Esophagus muscularis mucosa (tissue), 4 donors: Measurements from ENCODE around the gene LARP4. TPM values are rescaled to one million over a fixed set of nuclear protein-coding genes. Genes with fewer than 3 reads are reported as not detected.
"Not testable (repeated sequence)": the region's sequence is repeated elsewhere in the genome, so short reads cannot be mapped to it uniquely, and the experiment has no call there.

Source experiments
- DNase-seq: peaks from one replicate; pipeline ENCODE4 v3.0.0-alpha.2; 2017; ENCODE audit errors: extremely low spot score
- H3K27ac ChIP-seq, 4 donors: fragments of 200-600 bp; sonication (generic); replicated peaks in 1 of 4; 1 replicate in 3 of 4; 2 replicates in 1 of 4; pipeline ENCODE4 v1.5.1; 2016 to 2019; ENCODE audit warnings: mild to moderate bottlenecking in 1 of 4
- H3K27me3 ChIP-seq, 4 donors: fragments of 200-600 bp; sonication (generic); one replicate each; pipeline versions ENCODE4 v1.5.1 to v1.6.0; 2016 to 2019
- H3K36me3 ChIP-seq, 4 donors: fragments of 200-600 bp; sonication (generic); one replicate each; pipeline ENCODE4 v1.5.1; 2016 to 2019
- H3K4me1 ChIP-seq, 4 donors: fragments of 200-600 bp; sonication (generic); one replicate each; pipeline ENCODE4 v1.5.1; 2016 to 2019
- H3K4me3 ChIP-seq, 4 donors: fragments of 200-600 bp; sonication (generic); 1 replicate in 2 of 4; 2 replicates in 2 of 4; pipeline ENCODE4 v1.5.1; 2016 to 2019; ENCODE audit warnings: mild to moderate bottlenecking in 4 of 4, moderate library complexity in 1 of 4
- H3K9me3 ChIP-seq, 4 donors: fragments of 200-600 bp; sonication (generic); 1 replicate in 3 of 4; 2 replicates in 1 of 4; pipeline ENCODE4 v1.5.1; 2016 to 2019
- EP300 ChIP-seq: sonication (generic); formaldehyde crosslinking; IDR thresholded peaks from one replicate; pipeline ENCODE4 v1.6.1; 2017; ENCODE audit warnings: antibody characterized with exemption
- POLR2A ChIP-seq: fragments of 450-650 bp; IDR thresholded peaks from one replicate; pipeline ENCODE4 v1.6.1; 2017; ENCODE audit warnings: antibody characterized with exemption, moderate library complexity, mild to moderate bottlenecking, low read depth
- POLR2AphosphoS5 ChIP-seq, 2 donors: sonication (generic); formaldehyde crosslinking; IDR thresholded peaks; one replicate each; pipeline ENCODE4 v1.6.1; 2017; ENCODE audit warnings: antibody characterized with exemption in 2 of 2
- WGBS: methylation state at CpG from one replicate; pipeline ENCODE4 v1.1.5; 2018; 5-methylcytosine and 5-hydroxymethylcytosine counted together
- intact Hi-C: fragments of 100-400 bp; cut with DNase I; formaldehyde crosslinking; loops from one replicate; pipeline ENCODE4 v1.15.1; 2023
- total RNA-seq, 4 donors: library from RNA; depleted of rRNA; stranded (reverse); fragments of >200 nt; gene quantifications; one replicate each; pipeline versions ENCODE4 v1.1.0 to v1.2.1, GENCODE V29; 2016
- TF ChIP-seq, protein P1 (sequence below), 3 experiments: fragments of 200-600 bp in 2 of 3; fragments of 450-650 bp in 1 of 3; sonication (generic) in 2 of 3; IDR thresholded peaks; one replicate each; pipeline ENCODE4 v1.5.1; 2017 to 2019; ENCODE audit warnings: antibody characterized with exemption in 3 of 3, mild to moderate bottlenecking in 2 of 3, moderate library complexity in 1 of 3

LARP4 gene
- total RNA-seq, 4 donors from 2014 or later, result 29.7 to 56.7 (median 39.9) TPM

DNA sequence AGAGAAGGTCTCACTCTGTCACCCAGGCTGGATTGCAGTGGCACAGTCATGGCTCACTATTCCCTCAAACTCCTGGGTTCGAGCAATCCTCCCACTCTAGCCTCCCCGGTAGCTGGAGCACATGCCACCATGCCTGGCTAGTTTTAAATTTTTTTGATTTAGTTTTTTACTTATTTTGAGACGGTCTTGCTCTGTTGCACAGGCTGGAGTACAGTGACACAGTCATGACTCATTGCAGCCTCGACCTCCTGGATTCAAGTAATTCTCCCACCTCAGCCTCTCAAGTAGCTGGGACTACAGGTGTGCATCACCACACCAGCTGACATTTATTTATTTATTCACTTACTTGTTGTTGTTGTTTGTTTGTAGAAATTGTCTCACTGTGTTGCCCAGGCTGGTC is 81.9 kb downstream of the LARP4 start:
- WGBS, result 92% methylated on average over 4 of the region's 4 CpGs

DNA sequence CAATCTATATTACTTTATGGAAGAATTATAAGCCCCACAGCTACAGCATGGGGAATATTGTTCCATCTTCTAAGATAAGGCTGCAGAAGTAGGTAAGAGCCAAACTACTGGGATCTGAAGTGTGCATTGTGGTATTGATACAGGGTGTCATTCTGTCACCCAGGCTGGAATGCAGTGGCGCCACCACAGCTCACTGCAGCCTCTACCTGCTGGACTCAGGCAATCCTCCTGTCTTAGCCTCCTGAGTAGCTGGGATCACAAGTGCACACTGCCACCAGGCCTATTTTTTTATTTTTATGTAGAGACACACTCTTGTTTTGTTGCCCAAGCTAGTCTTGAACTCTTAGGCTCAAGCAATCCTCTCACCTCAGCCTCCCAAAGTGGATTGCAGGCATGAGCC is 82.8 kb downstream of the LARP4 start:
- Histone ChIP-seq H3K36me3 (no peaks in the 10 kb centered on the region), H3K4me1 (peaks cover 0 to 8% (median 3%) of the 10 kb centered on the region in 4 donors), H3K27me3 (no peaks in the 10 kb centered on the region), H3K9me3 (no peaks in the 10 kb centered on the region), H3K27ac (no peak overlapping the region), H3K4me3 (no peak overlapping the region)
- intact Hi-C loops, result no loop called here
- TF ChIP-seq EP300, result no peak
- no peak for TF ChIP-seq POLR2A
- TF ChIP-seq, protein P1, sequence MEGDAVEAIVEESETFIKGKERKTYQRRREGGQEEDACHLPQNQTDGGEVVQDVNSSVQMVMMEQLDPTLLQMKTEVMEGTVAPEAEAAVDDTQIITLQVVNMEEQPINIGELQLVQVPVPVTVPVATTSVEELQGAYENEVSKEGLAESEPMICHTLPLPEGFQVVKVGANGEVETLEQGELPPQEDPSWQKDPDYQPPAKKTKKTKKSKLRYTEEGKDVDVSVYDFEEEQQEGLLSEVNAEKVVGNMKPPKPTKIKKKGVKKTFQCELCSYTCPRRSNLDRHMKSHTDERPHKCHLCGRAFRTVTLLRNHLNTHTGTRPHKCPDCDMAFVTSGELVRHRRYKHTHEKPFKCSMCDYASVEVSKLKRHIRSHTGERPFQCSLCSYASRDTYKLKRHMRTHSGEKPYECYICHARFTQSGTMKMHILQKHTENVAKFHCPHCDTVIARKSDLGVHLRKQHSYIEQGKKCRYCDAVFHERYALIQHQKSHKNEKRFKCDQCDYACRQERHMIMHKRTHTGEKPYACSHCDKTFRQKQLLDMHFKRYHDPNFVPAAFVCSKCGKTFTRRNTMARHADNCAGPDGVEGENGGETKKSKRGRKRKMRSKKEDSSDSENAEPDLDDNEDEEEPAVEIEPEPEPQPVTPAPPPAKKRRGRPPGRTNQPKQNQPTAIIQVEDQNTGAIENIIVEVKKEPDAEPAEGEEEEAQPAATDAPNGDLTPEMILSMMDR (IDR thresholded peaks at IDR 0.05), result no peak
- no peak for TF ChIP-seq POLR2AphosphoS5 (IDR thresholded peaks at IDR 0.05)
- 100% methylated on average over 1 of the region's 1 CpG for WGBS
- no peak for DNase-seq

More for the DNA sequence above, 81.9 kb downstream of the LARP4 start:
- Histone ChIP-seq H3K36me3 (peaks cover 0 to 7% (median 0%) of the 10 kb centered on the region in 4 donors), H3K4me3 (no peak overlapping the region), H3K9me3 (no peaks in the 10 kb centered on the region), H3K4me1 (peaks cover 0 to 15% (median 5%) of the 10 kb centered on the region in 4 donors), H3K27me3 (no peaks in the 10 kb centered on the region), H3K27ac (no peak overlapping the region)
- intact Hi-C loops, result no loop called here
- no peak for DNase-seq
- TF ChIP-seq POLR2A, result no peak
- TF ChIP-seq, protein P1 (IDR thresholded peaks at IDR 0.05), result no peak
- no peak for TF ChIP-seq POLR2AphosphoS5 (IDR thresholded peaks at IDR 0.05)
- no peak for TF ChIP-seq EP300

DNA sequence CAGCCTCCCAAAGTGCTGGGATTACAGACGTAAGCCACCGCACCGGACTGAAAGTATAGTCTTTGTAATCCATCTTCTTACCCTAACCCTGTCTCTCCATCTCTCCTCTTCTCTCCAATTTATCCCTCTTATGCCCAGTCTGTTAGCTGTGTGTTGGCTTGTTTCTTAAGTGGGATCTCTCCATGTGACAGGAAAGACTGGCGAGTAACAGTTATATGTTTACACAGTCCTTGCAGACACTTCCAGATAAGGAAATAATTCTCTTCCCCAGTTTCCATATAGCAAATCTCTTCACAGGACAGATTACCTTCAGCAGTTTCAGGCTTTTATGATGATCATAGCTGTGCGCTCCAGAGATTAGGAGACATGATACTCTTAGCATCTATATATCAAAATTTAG is 88.1 kb downstream of the LARP4 start:
- no peak for DNase-seq
- Histone ChIP-seq H3K27ac (no peak overlapping the region), H3K4me3 (no peak overlapping the region), H3K36me3 (no peaks in the 10 kb centered on the region), H3K27me3 (no peaks in the 10 kb centered on the region), H3K4me1 (no peaks in the 10 kb centered on the region), H3K9me3 (peaks cover 0 to 12% (median 8%) of the 10 kb centered on the region in 4 donors)
- TF ChIP-seq EP300 (no peak), POLR2A (no peak), POLR2AphosphoS5 (IDR thresholded peaks at IDR 0.05) (no peak)
- TF ChIP-seq, protein P1 (IDR thresholded peaks at IDR 0.05), result no peak
- intact Hi-C loops, result no loop called here
- whole genome bisulfite sequencing, result 89% methylated on average over 5 of the region's 5 CpGs

DNA sequence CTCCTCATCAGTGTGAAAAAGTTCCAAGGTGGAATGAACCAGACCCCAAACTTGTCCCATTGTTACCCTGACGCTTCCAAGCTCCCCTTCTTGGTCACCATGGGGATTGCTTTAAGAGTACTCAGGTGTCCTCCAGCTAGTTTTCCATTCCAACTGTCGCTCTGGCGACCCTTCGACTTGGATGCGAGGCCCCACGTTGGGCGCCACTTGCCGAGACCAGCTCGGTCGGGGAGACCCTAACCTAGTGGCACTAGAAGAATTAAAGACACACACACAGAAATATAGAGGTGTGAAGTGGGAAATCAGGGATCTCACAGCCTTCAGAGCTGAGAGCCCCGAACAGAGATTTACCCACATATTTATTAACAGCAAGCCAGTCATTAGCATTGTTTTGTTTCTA is 97.4 kb downstream of the LARP4 start:
- peaks cover 7 to 43% (median 30%) of the 10 kb centered on the region in 4 donors for H3K9me3 ChIP-seq
- H3K4me1 ChIP-seq, H3K27me3 ChIP-seq, H3K4me3 ChIP-seq, H3K27ac ChIP-seq, intact Hi-C loops, H3K36me3 ChIP-seq, DNase-seq: not testable (repeated sequence)
- 95% methylated on average over 11 of the region's 11 CpGs for WGBS

DNA sequence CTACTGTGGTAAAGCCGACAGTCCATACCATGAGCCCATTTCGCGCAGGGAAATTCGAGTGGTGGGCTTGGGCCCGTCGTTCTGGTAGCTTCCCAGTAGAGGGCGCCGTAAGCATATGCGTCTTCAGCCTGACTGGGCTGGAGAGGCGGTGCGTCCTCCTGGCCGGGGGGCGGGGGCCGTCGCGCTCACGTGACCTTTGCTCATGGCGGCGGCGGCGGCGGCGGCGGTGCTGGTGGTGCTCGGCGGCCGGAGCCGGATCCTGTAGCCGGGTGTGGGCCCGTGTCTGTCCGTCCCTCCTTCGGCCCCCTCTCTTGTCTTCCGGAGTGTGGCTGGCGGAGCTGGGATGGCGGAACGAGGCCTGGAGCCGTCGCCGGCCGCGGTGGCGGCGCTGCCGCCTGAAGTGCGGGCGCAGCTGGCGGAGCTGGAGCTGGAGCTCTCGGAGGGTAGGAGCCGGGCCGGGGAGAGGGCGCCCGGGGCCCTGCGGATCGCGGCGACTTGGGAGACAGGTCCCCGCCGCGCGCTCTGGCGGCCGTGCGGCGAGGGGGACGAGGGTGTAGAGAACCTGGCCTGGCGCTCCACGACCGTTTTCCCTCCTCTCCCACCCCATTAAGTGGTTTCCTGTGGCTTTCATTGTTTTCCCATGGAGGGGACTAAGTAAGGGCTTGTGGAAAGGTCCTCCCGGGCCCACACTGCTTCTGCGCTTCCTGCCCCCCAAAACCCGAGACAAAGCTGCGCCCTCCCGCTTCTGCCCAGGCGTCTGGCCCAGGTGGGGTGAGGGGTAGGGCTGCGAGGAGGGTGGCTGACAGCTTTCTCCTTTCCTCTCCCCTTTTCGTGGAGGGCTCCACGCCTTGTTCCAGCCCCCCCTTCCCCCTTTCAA is 104.4 kb downstream of the LARP4 start, which contains the start of gene DIP2B:
Gene DIP2B (plus strand): TSS at position 188 of the 877 bp plus-strand sequence. CDS start 156 bp downstream, at position 344.
- DNase-seq, result peak; percentile 98
- peaks cover 40 to 50% (median 49%) of the 10 kb centered on the region in 4 donors for H3K4me1 ChIP-seq
- H3K4me3 ChIP-seq, result peak within 1 kb of the TSS; percentile 85 to 99 (median 93)
- intact Hi-C loops, result loop anchor here (1.0 to 10.0 kb wide), 2 partner anchors 133 to 210 kb away; no protein-coding TSS in a partner anchor
- no peaks in the 10 kb centered on the region for H3K27me3 ChIP-seq
- H3K36me3 ChIP-seq, result no peaks in the 10 kb centered on the region
- WGBS, result under 1% methylated on average over 23 of the region's 77 CpGs
- peaks cover 0 to 3% (median 0%) of the 10 kb centered on the region in 4 donors for H3K9me3 ChIP-seq
- TF ChIP-seq, protein P1 (IDR thresholded peaks at IDR 0.05), result peak; percentile 82 to 98 (median 95)
- TF ChIP-seq EP300 (no peak), POLR2AphosphoS5 (IDR thresholded peaks at IDR 0.05) (peak in 1 of 2 donors; percentile 82), POLR2A (no peak)
- H3K27ac ChIP-seq, result peak within 1 kb of the TSS; percentile 94 to 98 (median 98)
